ENCODE measurements around the gene PITPNM3. TPM values are rescaled to one million over a fixed set of nuclear protein-coding genes. Genes with fewer than 3 reads are reported as not detected.

PITPNM3 gene
- total RNA-seq, 1 donor from 2014 or later, result 8.6 TPM

GRCh38 chr17:6592173-6592572 lies 35.8 kb upstream of the PITPNM3 start:
- intact Hi-C loops (cut with DNase I), result no loop called here
- Histone ChIP-seq H3K4me1 (no peaks in the 10 kb centered on the region), H3K9me3 (no peaks in the 10 kb centered on the region), H3K36me3 (peaks cover 3 to 67% of the 10 kb centered on the region in 2 donors), H3K4me3 (no peak overlapping the region), H3K27ac (no peak overlapping the region), H3K27me3 (no peaks in the 10 kb centered on the region)
- no peak for TF ChIP-seq CTCF (IDR thresholded peaks at IDR 0.05)
- TF ChIP-seq POLR2AphosphoS5 (IDR thresholded peaks at IDR 0.05; ENCODE audit: insufficient read depth in 1 of 2, low read depth in 1 of 2), result no peak
- TF ChIP-seq POLR2A (IDR thresholded peaks at IDR 0.05), result no peak
- no peak for DNase-seq (ENCODE audit: extremely low spot score in 2 of 2)

GRCh38 chr17:6591599-6592158 lies 35.3 kb upstream of the PITPNM3 start:
- Histone ChIP-seq H3K4me1 (no peaks in the 10 kb centered on the region), H3K9me3 (no peaks in the 10 kb centered on the region), H3K27ac (no peak overlapping the region), H3K36me3 (peaks cover 3 to 65% of the 10 kb centered on the region in 2 donors), H3K27me3 (no peaks in the 10 kb centered on the region), H3K4me3 (no peak overlapping the region)
- TF ChIP-seq POLR2A (IDR thresholded peaks at IDR 0.05) (no peak), POLR2AphosphoS5 (IDR thresholded peaks at IDR 0.05; ENCODE audit: insufficient read depth in 1 of 2, low read depth in 1 of 2) (peak in 1 of 2 donors; percentile 70)
- intact Hi-C loops (cut with DNase I), result no loop called here
- no peak for DNase-seq (ENCODE audit: extremely low spot score in 2 of 2)

- DNase-seq (ENCODE audit: extremely low spot score in 2 of 2), result no peak
- peaks cover 0 to 64% of the 10 kb centered on the region in 2 donors for H3K36me3 ChIP-seq
- H3K4me3 ChIP-seq, result no peak overlapping the region
- no peak overlapping the region for H3K27ac ChIP-seq
- TF ChIP-seq POLR2AphosphoS5 (IDR thresholded peaks at IDR 0.05; ENCODE audit: insufficient read depth in 1 of 2, low read depth in 1 of 2), result no peak
- no peak for TF ChIP-seq CTCF (IDR thresholded peaks at IDR 0.05)
- no peak for TF ChIP-seq POLR2A (IDR thresholded peaks at IDR 0.05)
- H3K4me1 ChIP-seq, result no peaks in the 10 kb centered on the region
- no peaks in the 10 kb centered on the region for H3K9me3 ChIP-seq
- no peaks in the 10 kb centered on the region for H3K27me3 ChIP-seq
- intact Hi-C loops (cut with DNase I), result no loop called here
Measured at GRCh38 chr17:6589266-6589946, 33.1 kb upstream of the PITPNM3 start.

- Histone ChIP-seq H3K9me3 (no peaks in the 10 kb centered on the region), H3K36me3 (peaks cover 0 to 59% of the 10 kb centered on the region in 2 donors), H3K27me3 (no peaks in the 10 kb centered on the region), H3K27ac (no peak overlapping the region), H3K4me1 (no peaks in the 10 kb centered on the region), H3K4me3 (no peak overlapping the region)
- TF ChIP-seq POLR2A (IDR thresholded peaks at IDR 0.05), result no peak
- no peak for TF ChIP-seq POLR2AphosphoS5 (IDR thresholded peaks at IDR 0.05; ENCODE audit: insufficient read depth in 1 of 2, low read depth in 1 of 2)
- TF ChIP-seq CTCF (IDR thresholded peaks at IDR 0.05), result no peak
- no peak for DNase-seq (ENCODE audit: extremely low spot score in 2 of 2)
- intact Hi-C loops (cut with DNase I), result no loop called here
Measured at GRCh38 chr17:6588165-6588564, 31.8 kb upstream of the PITPNM3 start.

- intact Hi-C loops (cut with DNase I), result no loop called here
- no peak for DNase-seq (ENCODE audit: extremely low spot score in 2 of 2)
- Histone ChIP-seq H3K36me3 (peaks cover 0 to 57% of the 10 kb centered on the region in 2 donors), H3K4me3 (no peak overlapping the region), H3K27me3 (no peaks in the 10 kb centered on the region), H3K4me1 (no peaks in the 10 kb centered on the region), H3K9me3 (no peaks in the 10 kb centered on the region), H3K27ac (no peak overlapping the region)
- TF ChIP-seq POLR2AphosphoS5 (IDR thresholded peaks at IDR 0.05; ENCODE audit: insufficient read depth in 1 of 2, low read depth in 1 of 2) (peak in 1 of 2 donors; percentile 27), CTCF (IDR thresholded peaks at IDR 0.05) (no peak)
Measured at GRCh38 chr17:6587310-6587709, 31.0 kb upstream of the PITPNM3 start.
